RWPE2 (cell line): ENCODE measurements around the gene ALK.

Source experiments
- ATAC-seq: fragments of 200-7000 bp; cut with Tn5 transposase; 3 replicates; pipeline ENCODE4 v1.9.1; 2021; ENCODE audit warnings: low read depth
- DNase-seq: peaks from one replicate; pipeline ENCODE4 v3.0.0-alpha.2; 2020; ENCODE audit warnings: low spot score
- H3K27ac ChIP-seq: fragments of 450-650 bp; 2 replicates; pipeline ENCODE4 v1.5.1; 2017; ENCODE audit warnings: mild to moderate bottlenecking; ENCODE audit not compliant: poor library complexity, severe bottlenecking
- H3K27me3 ChIP-seq: fragments of 250-450 bp; sonication (Bioruptor Pico); 2 replicates; pipeline ENCODE4 v1.5.1; 2021; ENCODE audit warnings: mild to moderate bottlenecking, moderate library complexity; ENCODE audit not compliant: insufficient read depth, poor library complexity, severe bottlenecking
- H3K36me3 ChIP-seq: fragments of 250-450 bp; sonication (Bioruptor Pico); 2 replicates; pipeline ENCODE4 v1.5.1; 2020; ENCODE audit warnings: low read depth, mild to moderate bottlenecking, moderate library complexity
- H3K4me1 ChIP-seq: fragments of 250-450 bp; sonication (Bioruptor Pico); 2 replicates; pipeline ENCODE4 v1.5.1; 2021; ENCODE audit warnings: mild to moderate bottlenecking, moderate library complexity; ENCODE audit not compliant: insufficient read depth, poor library complexity, severe bottlenecking
- H3K4me3 ChIP-seq: fragments of 250-450 bp; sonication (Bioruptor Pico); 2 replicates; pipeline ENCODE4 v1.5.1; 2021; ENCODE audit warnings: mild to moderate bottlenecking, moderate library complexity; ENCODE audit not compliant: severe bottlenecking
- H3K9me3 ChIP-seq: fragments of 250-450 bp; sonication (Bioruptor Pico); 2 replicates; pipeline ENCODE4 v1.5.1; 2021; ENCODE audit warnings: mild to moderate bottlenecking, moderate library complexity; ENCODE audit not compliant: severe bottlenecking
- TF ChIP-seq, protein P1 (sequence below): fragments of 450-650 bp; IDR thresholded peaks from one replicate; pipeline ENCODE4 v1.5.1; 2017; ENCODE audit warnings: mild to moderate bottlenecking, moderate library complexity; ENCODE audit not compliant: poor library complexity, severe bottlenecking

The ALK gene

GRCh38 chr2:29220506-29221270 lies 700.7 kb downstream of the ALK start:
- Histone ChIP-seq H3K4me1 (peaks cover 14% of the 10 kb centered on the region), H3K27ac (no peak overlapping the region), H3K36me3 (no peaks in the 10 kb centered on the region), H3K4me3 (no peak overlapping the region), H3K27me3 (no peaks in the 10 kb centered on the region), H3K9me3 (no peaks in the 10 kb centered on the region)
- no peak for DNase-seq
- TF ChIP-seq, protein P1, sequence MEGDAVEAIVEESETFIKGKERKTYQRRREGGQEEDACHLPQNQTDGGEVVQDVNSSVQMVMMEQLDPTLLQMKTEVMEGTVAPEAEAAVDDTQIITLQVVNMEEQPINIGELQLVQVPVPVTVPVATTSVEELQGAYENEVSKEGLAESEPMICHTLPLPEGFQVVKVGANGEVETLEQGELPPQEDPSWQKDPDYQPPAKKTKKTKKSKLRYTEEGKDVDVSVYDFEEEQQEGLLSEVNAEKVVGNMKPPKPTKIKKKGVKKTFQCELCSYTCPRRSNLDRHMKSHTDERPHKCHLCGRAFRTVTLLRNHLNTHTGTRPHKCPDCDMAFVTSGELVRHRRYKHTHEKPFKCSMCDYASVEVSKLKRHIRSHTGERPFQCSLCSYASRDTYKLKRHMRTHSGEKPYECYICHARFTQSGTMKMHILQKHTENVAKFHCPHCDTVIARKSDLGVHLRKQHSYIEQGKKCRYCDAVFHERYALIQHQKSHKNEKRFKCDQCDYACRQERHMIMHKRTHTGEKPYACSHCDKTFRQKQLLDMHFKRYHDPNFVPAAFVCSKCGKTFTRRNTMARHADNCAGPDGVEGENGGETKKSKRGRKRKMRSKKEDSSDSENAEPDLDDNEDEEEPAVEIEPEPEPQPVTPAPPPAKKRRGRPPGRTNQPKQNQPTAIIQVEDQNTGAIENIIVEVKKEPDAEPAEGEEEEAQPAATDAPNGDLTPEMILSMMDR, result no peak
- ATAC-seq, result no peak

- TF ChIP-seq, protein P1, result no peak
- Histone ChIP-seq H3K27ac (no peak overlapping the region), H3K4me1 (peaks cover 11% of the 10 kb centered on the region), H3K9me3 (no peaks in the 10 kb centered on the region), H3K27me3 (no peaks in the 10 kb centered on the region), H3K36me3 (no peaks in the 10 kb centered on the region), H3K4me3 (no peak overlapping the region)
- DNase-seq, result no peak
- no peak for ATAC-seq
Measured at GRCh38 chr2:29219374-29219773, 702.0 kb downstream of the ALK start.

DNA sequence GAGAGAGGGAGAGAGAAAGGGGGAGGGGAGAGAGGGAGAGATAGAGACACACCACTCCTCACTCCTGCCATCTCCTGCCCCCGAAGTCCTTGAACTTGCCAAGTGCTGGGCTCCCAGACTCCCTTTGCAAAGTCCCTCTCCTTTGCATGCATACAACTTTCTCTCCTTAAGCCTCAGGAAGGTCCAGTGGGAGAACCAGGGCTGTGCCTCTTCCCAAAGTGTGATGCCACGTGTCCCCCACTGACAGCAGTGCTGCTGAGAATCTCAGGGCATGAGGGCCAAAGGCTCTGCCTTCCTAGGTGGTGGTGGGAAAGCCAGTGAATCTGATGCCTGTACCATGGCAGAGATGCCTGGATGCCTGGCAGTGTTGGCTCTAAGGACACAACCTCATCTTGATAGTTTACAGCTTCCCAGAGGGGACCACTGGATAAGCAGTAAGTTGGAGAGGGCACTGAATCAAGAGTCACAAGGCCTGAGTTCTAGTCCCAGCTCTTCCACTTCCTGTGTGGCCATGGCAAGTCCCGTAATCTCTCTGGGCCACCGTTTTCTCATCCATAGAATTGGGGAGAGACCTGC lies 702.7 kb downstream of the ALK start:
- DNase-seq (no peak), ATAC-seq (no peak)
- H3K27me3 ChIP-seq, result no peaks in the 10 kb centered on the region
- H3K4me3 ChIP-seq, result no peak overlapping the region
- TF ChIP-seq, protein P1, result no peak
- no peaks in the 10 kb centered on the region for H3K9me3 ChIP-seq
- peaks cover 7% of the 10 kb centered on the region for H3K4me1 ChIP-seq
- H3K27ac ChIP-seq, result no peak overlapping the region
- H3K36me3 ChIP-seq, result no peaks in the 10 kb centered on the region

DNA sequence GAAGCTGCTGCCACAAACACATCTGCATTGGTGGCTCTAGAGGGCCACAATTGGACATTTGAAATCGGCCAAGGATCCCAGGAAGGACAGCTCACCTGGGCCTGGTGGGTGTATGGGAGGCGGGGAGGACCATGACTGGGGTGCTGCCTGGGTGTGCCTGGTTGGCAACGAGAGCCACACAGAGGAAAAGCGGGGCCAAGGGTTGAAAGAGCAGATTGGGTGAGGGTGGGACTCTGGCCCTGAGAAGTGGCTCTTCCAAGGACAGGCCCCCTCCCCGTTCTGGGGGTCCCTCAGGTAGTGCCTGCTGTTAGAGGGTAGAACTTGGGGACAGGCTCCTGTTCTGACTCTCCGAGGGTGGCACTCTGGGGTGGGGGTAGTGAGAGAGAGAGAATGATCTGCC lies 703.3 kb downstream of the ALK start:
- Histone ChIP-seq H3K36me3 (no peaks in the 10 kb centered on the region), H3K27ac (no peak overlapping the region), H3K27me3 (no peaks in the 10 kb centered on the region), H3K9me3 (no peaks in the 10 kb centered on the region), H3K4me3 (no peak overlapping the region), H3K4me1 (peaks cover 2% of the 10 kb centered on the region)
- TF ChIP-seq, protein P1, result no peak
- DNase-seq, result no peak
- no peak for ATAC-seq

GRCh38 chr2:29216609-29216909 lies 704.8 kb downstream of the ALK start:
- no peak overlapping the region for H3K4me3 ChIP-seq
- H3K9me3 ChIP-seq, result no peaks in the 10 kb centered on the region
- no peak for DNase-seq
- no peak for ATAC-seq
- H3K4me1 ChIP-seq, result no peaks in the 10 kb centered on the region
- TF ChIP-seq, protein P1, result no peak
- H3K36me3 ChIP-seq, result no peaks in the 10 kb centered on the region
- no peaks in the 10 kb centered on the region for H3K27me3 ChIP-seq
- H3K27ac ChIP-seq, result no peak overlapping the region
